T follicular helper cell (primary cell): ENCODE data around the gene RAD9A.
A peak's percentile ranks its signal among the peaks of the same experiment; 100 is the strongest.

Experiments
- DNase-seq: peaks from one replicate; pipeline ENCODE4 v3.0.0-alpha.2; 2020; ENCODE audit warnings: low read depth

Gene RAD9A

GRCh38 chr11:67374571-67375281, 17.1 kb upstream of the RAD9A start:
- DNase-seq: no peak

- no peak for DNase-seq
Measured at GRCh38 chr11:67375320-67376055, 16.3 kb upstream of the RAD9A start.

GRCh38 chr11:67376063-67376820, 15.5 kb upstream of the RAD9A start:
- DNase-seq: no peak

- no peak for DNase-seq
Measured at GRCh38 chr11:67376873-67377808, 14.6 kb upstream of the RAD9A start.

GRCh38 chr11:67378544-67378943, 13.2 kb upstream of the RAD9A start:
- DNase-seq: no peak

GRCh38 chr11:67379061-67380058, 12.4 kb upstream of the RAD9A start:
- DNase-seq: no peak

GRCh38 chr11:67381244-67381972, 10.4 kb upstream of the RAD9A start:
- no peak for DNase-seq

- DNase-seq: peak; percentile 77
Measured at GRCh38 chr11:67382276-67383136, 9.3 kb upstream of the RAD9A start.

- no peak for DNase-seq
Measured at GRCh38 chr11:67384851-67385366, 6.9 kb upstream of the RAD9A start.

- DNase-seq: no peak
Measured at GRCh38 chr11:67387069-67387468, 4.7 kb upstream of the RAD9A start.

- DNase-seq: no peak
Measured at GRCh38 chr11:67387518-67387917, 4.3 kb upstream of the RAD9A start.

GRCh38 chr11:67389477-67389876, 2.3 kb upstream of the RAD9A start:
- no peak for DNase-seq

- DNase-seq: no peak
Measured at GRCh38 chr11:67390947-67391303, 861 bp upstream of the RAD9A start.

GRCh38 chr11:67392183-67392715, 463 bp downstream of the RAD9A start:
- no peak for DNase-seq

GRCh38 chr11:67393437-67393836, 1.7 kb downstream of the RAD9A start:
- no peak for DNase-seq

GRCh38 chr11:67393990-67394389, 2.2 kb downstream of the RAD9A start:
- no peak for DNase-seq

- no peak for DNase-seq
Measured at GRCh38 chr11:67395555-67396258, 3.9 kb downstream of the RAD9A start.

- no peak for DNase-seq
Measured at GRCh38 chr11:67396259-67396581, 4.4 kb downstream of the RAD9A start.
